ENCODE results near the gene HLF.

GRCh38 chr17:55278173-55278961 is 13.6 kb downstream of the HLF start:
- TF ChIP-seq EZH2 (IDR thresholded peaks at IDR 0.05; ENCODE audit: low read depth) (no peak), CTCF (conservative IDR thresholded peaks at IDR 0.05) (no peak)

All from PC-9 (cell line).